ENCODE measurements around the gene SLC24A3.

DNA sequence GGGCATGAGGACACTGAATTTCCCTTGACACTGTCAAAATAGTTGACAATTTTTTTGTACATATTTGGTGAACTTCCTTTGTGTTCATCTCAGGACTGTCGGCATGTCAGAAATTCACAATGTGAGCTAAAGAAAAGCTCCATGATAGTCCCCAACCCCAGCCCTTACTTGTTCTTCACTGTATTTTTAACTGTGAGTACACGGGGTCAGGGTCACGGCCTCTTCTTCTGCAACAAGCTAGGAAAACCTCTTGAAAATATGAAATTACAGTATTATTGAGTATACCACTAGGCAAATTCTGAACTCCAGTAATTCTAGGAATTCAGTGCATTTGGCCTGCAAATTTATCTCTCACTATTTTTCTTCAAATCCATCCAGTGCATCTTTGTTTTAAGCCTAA is 199.4 kb downstream of the SLC24A3 start:
- TF ChIP-seq EZH2phosphoT487 (IDR thresholded peaks at IDR 0.05; ENCODE audit: insufficient read depth, low read depth) (no peak), EZH2 (IDR thresholded peaks at IDR 0.05; ENCODE audit: insufficient read depth, poor library complexity, severe bottlenecking) (no peak)
